ENCODE data around the gene GMIP.

The GMIP gene

GRCh38 chr19:19662871-19663255 lies 19.4 kb upstream of the GMIP start:
- H3F3A ChIP-seq (ENCODE audit: control insufficient read depth, insufficient read depth), result peaks cover 22% of the 10 kb centered on the region
- H3K27me3 ChIP-seq (ENCODE audit: control insufficient read depth, low read length), result no peaks in the 10 kb centered on the region
- H3K79me2 ChIP-seq (ENCODE audit: control insufficient read depth, low read length), result peaks cover 83% of the 10 kb centered on the region
- H4K20me1 ChIP-seq (ENCODE audit: control insufficient read depth, insufficient read depth, low read depth, low read length), result peaks cover 7% of the 10 kb centered on the region
- peaks cover 46% of the 10 kb centered on the region for H3K36me3 ChIP-seq (ENCODE audit: control insufficient read depth, low read length)
- H3K27ac ChIP-seq (ENCODE audit: low read depth, low read length), result peak overlapping the region; percentile 85
- H3K4me1 ChIP-seq (ENCODE audit: control insufficient read depth, low read length), result peaks cover 48% of the 10 kb centered on the region
- peak overlapping the region; percentile 87 for H3K4me2 ChIP-seq (ENCODE audit: low read length)
- no peaks in the 10 kb centered on the region for H3K9me2 ChIP-seq (replicated peaks; ENCODE audit: control insufficient read depth, low read length)
- H3K9me3 ChIP-seq (ENCODE audit: control insufficient read depth, insufficient read depth, low read length), result no peaks in the 10 kb centered on the region
- peak overlapping the region; percentile 87 for H3K4me3 ChIP-seq (ENCODE audit: low read length)
- TF ChIP-seq CTCF (IDR thresholded peaks at IDR 0.05; ENCODE audit: low read depth, low read length, poor library complexity, severe bottlenecking), result no peak
- no peak for TF ChIP-seq EZH2phosphoT487 (IDR thresholded peaks at IDR 0.05; ENCODE audit: borderline replicate concordance, low read length)

GRCh38 chr19:19662344-19662743 lies 18.9 kb upstream of the GMIP start:
- H4K20me1 ChIP-seq (ENCODE audit: control insufficient read depth, insufficient read depth, low read depth, low read length), result peaks cover 7% of the 10 kb centered on the region
- peak overlapping the region; percentile 87 for H3K4me2 ChIP-seq (ENCODE audit: low read length)
- no peaks in the 10 kb centered on the region for H3K27me3 ChIP-seq (ENCODE audit: control insufficient read depth, low read length)
- peaks cover 42% of the 10 kb centered on the region for H3K4me1 ChIP-seq (ENCODE audit: control insufficient read depth, low read length)
- peaks cover 17% of the 10 kb centered on the region for H3F3A ChIP-seq (ENCODE audit: control insufficient read depth, insufficient read depth)
- H3K27ac ChIP-seq (ENCODE audit: low read depth, low read length), result peak overlapping the region; percentile 85
- TF ChIP-seq CTCF (IDR thresholded peaks at IDR 0.05; ENCODE audit: low read depth, low read length, poor library complexity, severe bottlenecking) (no peak), EZH2phosphoT487 (IDR thresholded peaks at IDR 0.05; ENCODE audit: borderline replicate concordance, low read length) (no peak)
- no peaks in the 10 kb centered on the region for H3K9me3 ChIP-seq (ENCODE audit: control insufficient read depth, insufficient read depth, low read length)
- H3K9me2 ChIP-seq (replicated peaks; ENCODE audit: control insufficient read depth, low read length), result no peaks in the 10 kb centered on the region
- peaks cover 51% of the 10 kb centered on the region for H3K36me3 ChIP-seq (ENCODE audit: control insufficient read depth, low read length)
- peaks cover 83% of the 10 kb centered on the region for H3K79me2 ChIP-seq (ENCODE audit: control insufficient read depth, low read length)
- H3K4me3 ChIP-seq (ENCODE audit: low read length), result peak overlapping the region; percentile 87

GRCh38 chr19:19661675-19662251 lies 18.3 kb upstream of the GMIP start:
- Histone ChIP-seq H3K4me1 (ENCODE audit: control insufficient read depth, low read length) (peaks cover 37% of the 10 kb centered on the region), H3K4me3 (ENCODE audit: low read length) (peak overlapping the region; percentile 87), H3K9me3 (ENCODE audit: control insufficient read depth, insufficient read depth, low read length) (no peaks in the 10 kb centered on the region), H3K79me2 (ENCODE audit: control insufficient read depth, low read length) (peaks cover 80% of the 10 kb centered on the region), H3K9me2 (replicated peaks; ENCODE audit: control insufficient read depth, low read length) (no peaks in the 10 kb centered on the region), H3K4me2 (ENCODE audit: low read length) (peak overlapping the region; percentile 87), H3K27ac (ENCODE audit: low read depth, low read length) (peak overlapping the region; percentile 85), H4K20me1 (ENCODE audit: control insufficient read depth, insufficient read depth, low read depth, low read length) (peaks cover 7% of the 10 kb centered on the region), H3F3A (ENCODE audit: control insufficient read depth, insufficient read depth) (peaks cover 12% of the 10 kb centered on the region), H3K27me3 (ENCODE audit: control insufficient read depth, low read length) (no peaks in the 10 kb centered on the region), H3K36me3 (ENCODE audit: control insufficient read depth, low read length) (peaks cover 57% of the 10 kb centered on the region)
- TF ChIP-seq CTCF (IDR thresholded peaks at IDR 0.05; ENCODE audit: low read depth, low read length, poor library complexity, severe bottlenecking) (no peak), EZH2phosphoT487 (IDR thresholded peaks at IDR 0.05; ENCODE audit: borderline replicate concordance, low read length) (no peak)
